ENCODE measurements around the gene MAS1L.

Gene MAS1L

DNA sequence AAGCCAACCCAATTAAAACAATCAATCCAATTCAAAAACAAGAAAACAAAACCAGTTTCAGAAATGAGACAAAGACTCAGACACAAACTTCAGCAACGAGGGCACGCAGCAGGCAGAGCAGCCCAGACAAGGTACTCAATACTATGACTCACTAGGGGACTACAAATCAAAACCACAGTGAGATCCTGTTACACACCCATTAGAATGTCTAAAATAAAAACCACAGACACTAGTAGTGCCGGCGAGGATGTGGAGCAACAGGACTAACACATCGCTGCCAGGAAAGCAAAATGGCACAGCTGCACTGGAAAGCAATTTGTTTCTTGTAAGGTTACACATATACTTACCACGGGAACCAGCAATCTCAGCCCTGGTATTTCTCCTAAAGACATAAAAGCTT is 28.4 kb upstream of the MAS1L start:
- H3K4me3 ChIP-seq (replicated peaks; ENCODE audit: low read depth, low read length): no peak overlapping the region
- TF ChIP-seq, protein P1, sequence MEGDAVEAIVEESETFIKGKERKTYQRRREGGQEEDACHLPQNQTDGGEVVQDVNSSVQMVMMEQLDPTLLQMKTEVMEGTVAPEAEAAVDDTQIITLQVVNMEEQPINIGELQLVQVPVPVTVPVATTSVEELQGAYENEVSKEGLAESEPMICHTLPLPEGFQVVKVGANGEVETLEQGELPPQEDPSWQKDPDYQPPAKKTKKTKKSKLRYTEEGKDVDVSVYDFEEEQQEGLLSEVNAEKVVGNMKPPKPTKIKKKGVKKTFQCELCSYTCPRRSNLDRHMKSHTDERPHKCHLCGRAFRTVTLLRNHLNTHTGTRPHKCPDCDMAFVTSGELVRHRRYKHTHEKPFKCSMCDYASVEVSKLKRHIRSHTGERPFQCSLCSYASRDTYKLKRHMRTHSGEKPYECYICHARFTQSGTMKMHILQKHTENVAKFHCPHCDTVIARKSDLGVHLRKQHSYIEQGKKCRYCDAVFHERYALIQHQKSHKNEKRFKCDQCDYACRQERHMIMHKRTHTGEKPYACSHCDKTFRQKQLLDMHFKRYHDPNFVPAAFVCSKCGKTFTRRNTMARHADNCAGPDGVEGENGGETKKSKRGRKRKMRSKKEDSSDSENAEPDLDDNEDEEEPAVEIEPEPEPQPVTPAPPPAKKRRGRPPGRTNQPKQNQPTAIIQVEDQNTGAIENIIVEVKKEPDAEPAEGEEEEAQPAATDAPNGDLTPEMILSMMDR (IDR thresholded peaks at IDR 0.05; ENCODE audit: low read depth, low read length, missing control alignments): no peak
- peak; percentile 24 for DNase-seq (ENCODE audit: extremely low read depth, low read depth)

DNA sequence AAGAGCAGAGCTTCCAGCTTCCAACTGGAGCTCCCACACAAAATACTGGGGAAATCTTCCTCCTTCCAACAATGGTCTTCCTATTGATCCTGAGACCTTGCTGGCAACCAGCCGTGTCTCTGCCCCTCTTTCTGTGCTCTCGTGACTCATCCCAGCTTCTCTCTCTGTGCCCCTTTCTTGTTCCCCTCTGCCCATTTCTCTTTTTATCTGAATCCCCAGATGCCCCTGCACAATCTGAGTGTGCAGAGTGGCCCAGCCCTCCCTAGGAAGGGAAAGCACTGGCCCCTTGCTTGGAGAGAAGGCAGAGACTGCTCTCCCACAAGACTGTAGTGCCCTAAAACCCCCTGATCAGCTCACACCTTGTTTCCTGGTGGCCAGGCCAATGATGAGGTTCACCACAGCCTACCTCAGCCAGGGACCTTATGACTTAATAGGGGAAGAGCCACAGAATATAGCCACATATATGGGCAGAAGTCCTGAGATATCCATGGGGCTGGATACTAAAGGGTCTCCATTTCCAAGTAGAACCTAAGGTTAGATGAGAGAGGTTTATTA is 23.1 kb upstream of the MAS1L start:
- DNase-seq (ENCODE audit: extremely low read depth, low read depth): no peak
- H3K4me3 ChIP-seq (replicated peaks; ENCODE audit: low read depth, low read length): no peak overlapping the region
- TF ChIP-seq, protein P1 (IDR thresholded peaks at IDR 0.05; ENCODE audit: low read depth, low read length, missing control alignments): no peak

DNA sequence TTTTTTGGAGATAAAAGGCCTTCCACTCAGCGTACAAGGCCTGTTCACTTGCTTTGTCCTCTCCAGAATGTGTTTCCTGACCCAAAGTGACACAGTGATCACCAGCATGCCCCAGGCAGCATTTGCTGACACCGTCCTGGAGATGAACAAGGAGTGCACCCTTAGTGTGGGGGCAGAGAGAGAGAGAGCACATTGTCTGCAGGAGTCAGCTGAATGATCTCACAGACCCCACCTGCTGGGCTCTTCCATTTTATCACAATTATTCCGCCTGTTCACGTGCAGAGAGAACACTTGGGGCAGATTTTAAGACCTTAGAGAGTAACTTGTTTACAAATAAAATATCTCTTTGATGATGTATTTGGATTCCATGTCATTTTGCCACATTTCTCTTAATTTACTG is 22.4 kb upstream of the MAS1L start:
- TF ChIP-seq, protein P1 (IDR thresholded peaks at IDR 0.05; ENCODE audit: low read depth, low read length, missing control alignments): no peak
- no peak overlapping the region for H3K4me3 ChIP-seq (replicated peaks; ENCODE audit: low read depth, low read length)
- no peak for DNase-seq (ENCODE audit: extremely low read depth, low read depth)

DNA sequence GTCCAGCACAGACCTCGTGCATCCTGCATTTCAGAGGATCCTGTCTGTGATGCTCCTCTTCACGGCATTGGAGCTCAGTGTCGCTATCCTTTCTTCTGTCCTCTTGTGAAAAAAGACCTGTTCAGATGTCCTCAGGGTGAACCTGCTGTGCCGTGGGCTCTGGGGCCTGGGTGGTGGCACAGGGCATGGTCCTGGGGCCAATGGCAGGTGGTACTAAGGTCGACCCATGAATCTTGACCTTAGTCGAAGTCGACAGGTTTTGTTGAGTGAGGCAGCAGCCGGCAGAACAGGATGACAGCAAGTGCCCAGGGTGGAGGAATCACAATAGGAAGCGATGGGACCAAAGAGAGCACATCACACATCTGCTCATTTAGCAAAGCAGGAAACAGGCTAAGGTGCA is 22.0 kb upstream of the MAS1L start:
- TF ChIP-seq, protein P1 (IDR thresholded peaks at IDR 0.05; ENCODE audit: low read depth, low read length, missing control alignments): no peak
- DNase-seq (ENCODE audit: extremely low read depth, low read depth): no peak

DNA sequence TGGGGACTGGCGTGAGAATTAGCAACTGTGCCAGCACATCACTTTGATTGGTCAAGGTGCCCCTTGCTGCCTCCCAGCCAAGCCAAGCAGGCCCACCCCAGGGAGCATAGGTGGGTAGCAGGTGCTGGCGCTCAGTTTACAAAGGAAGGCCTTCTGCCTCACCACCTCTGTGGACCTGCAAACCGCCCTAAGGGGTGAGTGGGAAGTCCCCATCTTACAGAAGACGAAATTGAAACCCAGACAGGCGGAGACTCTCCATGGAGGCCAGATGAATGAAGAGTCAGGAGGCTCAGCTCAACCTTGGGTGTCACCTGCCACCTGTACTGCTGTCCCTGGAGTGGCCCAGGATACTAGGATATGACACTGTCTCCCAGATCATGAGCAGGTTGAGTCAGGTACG is 21.5 kb upstream of the MAS1L start:
- TF ChIP-seq, protein P1 (IDR thresholded peaks at IDR 0.05; ENCODE audit: low read depth, low read length, missing control alignments): no peak
- no peak for DNase-seq (ENCODE audit: extremely low read depth, low read depth)
- no peak overlapping the region for H3K4me3 ChIP-seq (replicated peaks; ENCODE audit: low read depth, low read length)

More for the DNA sequence above, 22.0 kb upstream of the MAS1L start:
- no peak overlapping the region for H3K4me3 ChIP-seq (replicated peaks; ENCODE audit: low read depth, low read length)

DNA sequence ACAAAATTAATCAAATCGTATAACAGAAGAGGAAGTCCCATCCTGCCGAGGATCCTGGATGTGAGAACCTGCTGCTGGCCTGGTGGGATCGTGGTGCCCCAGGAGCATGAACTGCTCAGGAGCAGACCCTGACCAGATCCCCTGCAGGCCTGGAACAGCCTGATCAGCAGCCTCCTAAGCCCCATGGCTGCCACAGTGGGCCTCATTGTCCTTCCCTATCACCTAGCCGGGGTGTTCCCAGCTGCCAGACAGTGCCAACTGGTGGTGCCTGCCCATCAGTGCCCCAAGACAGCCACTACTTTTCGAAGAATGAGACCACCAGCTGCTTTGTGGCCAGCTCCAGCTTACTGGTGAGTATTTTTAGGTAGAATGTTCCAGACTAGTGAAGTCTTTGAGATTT is 19.6 kb upstream of the MAS1L start:
- no peak overlapping the region for H3K4me3 ChIP-seq (replicated peaks; ENCODE audit: low read depth, low read length)
- DNase-seq (ENCODE audit: extremely low read depth, low read depth): no peak
- TF ChIP-seq, protein P1 (IDR thresholded peaks at IDR 0.05; ENCODE audit: low read depth, low read length, missing control alignments): no peak

DNA sequence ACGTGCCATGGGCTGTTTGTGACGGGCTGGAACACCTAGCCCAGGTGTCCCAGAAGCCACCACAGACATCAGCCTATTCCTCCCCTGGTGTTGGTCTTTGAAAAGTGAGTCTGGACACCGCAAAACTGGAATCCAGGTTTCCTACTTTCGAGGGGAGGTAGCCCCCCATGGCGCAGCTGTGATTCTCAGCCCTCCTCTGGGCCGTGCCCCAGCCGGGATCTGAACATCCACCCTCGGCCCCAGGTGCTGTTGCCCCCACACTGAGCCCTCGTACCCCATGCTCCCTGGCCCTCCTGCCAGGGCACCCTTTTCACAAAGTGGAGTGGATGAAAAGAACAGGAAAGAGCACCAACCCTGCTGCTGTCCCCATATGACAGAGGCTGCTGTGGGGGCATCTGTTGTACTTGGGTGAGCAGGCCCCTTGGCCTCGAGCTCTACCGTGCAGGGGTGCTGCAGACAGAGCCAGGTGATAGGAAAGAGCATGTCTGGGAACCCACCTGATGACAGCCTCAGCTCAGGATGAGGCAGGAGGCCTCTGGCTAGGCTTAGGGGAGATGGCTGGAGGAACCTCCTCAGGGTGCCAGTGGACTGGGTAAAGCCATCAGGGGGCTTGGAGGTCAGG is 18.8 kb upstream of the MAS1L start:
- TF ChIP-seq, protein P1 (IDR thresholded peaks at IDR 0.05; ENCODE audit: low read depth, low read length, missing control alignments): no peak
- no peak overlapping the region for H3K4me3 ChIP-seq (replicated peaks; ENCODE audit: low read depth, low read length)
- DNase-seq (ENCODE audit: extremely low read depth, low read depth): no peak

Measured in HFF-Myc (cell line).